ENCODE measurements around the gene CPTP.

GRCh38 chr1:1330366-1331067, 5.9 kb downstream of the CPTP start:
- TF ChIP-seq CTCF (IDR thresholded peaks at IDR 0.05), result no peak
- no peak for TF ChIP-seq POLR2AphosphoS5 (IDR thresholded peaks at IDR 0.05)
- no peak for TF ChIP-seq POLR2A (IDR thresholded peaks at IDR 0.05; ENCODE audit: low read depth)
- no peak for TF ChIP-seq EP300 (IDR thresholded peaks at IDR 0.05)

Measured in esophagus muscularis mucosa (tissue), 4 donors.